D721Med (cell line): ENCODE measurements around the gene PSAT1.
"Not testable (repeated sequence)": the region's sequence is repeated elsewhere in the genome, so short reads cannot be mapped to it uniquely, and the experiment has no call there.

Experiments used
- DNase-seq: peaks from one replicate; pipeline ENCODE4 v3.0.0; 2011; ENCODE audit warnings: low spot score; ENCODE audit not compliant: insufficient read length
- FAIRE-seq: peaks from 2 replicates; lab custom pipeline; 2011; peaks lifted over from hg19 to GRCh38; lab: Jason Lieb, UNC
- CTCF ChIP-seq: IDR thresholded peaks from 2 replicates; pipeline ENCODE4 v1.5.1; 2012; ENCODE audit warnings: mild to moderate bottlenecking, control low read depth; ENCODE audit not compliant: insufficient read depth; ENCODE audit errors: missing control alignments

PSAT1 gene

GRCh38 chr9:78267889-78268288 is 29.0 kb upstream of the PSAT1 start:
- FAIRE-seq (no peak), DNase-seq (no peak)
- TF ChIP-seq CTCF, result no peak

DNA sequence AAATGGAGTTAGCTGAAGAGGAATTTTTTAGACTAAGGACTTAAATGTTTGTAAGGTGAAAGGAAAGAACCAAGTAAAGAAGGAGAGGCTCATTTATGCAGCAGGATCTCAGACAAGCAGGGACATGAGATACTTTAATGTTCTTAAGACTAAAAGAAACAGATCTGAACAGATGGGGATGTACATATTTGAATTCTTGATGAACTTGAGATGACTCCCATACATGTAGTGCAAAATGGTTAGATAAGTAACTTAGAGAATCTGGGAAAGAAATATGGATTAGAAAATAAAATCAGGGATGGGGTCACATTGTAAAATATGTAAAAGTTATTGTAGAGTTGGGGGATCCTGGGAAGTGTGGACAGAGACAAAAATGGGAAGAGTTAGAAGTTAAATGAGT is 27.1 kb upstream of the PSAT1 start:
- DNase-seq (no peak), FAIRE-seq (no peak)
- TF ChIP-seq CTCF, result no peak

DNA sequence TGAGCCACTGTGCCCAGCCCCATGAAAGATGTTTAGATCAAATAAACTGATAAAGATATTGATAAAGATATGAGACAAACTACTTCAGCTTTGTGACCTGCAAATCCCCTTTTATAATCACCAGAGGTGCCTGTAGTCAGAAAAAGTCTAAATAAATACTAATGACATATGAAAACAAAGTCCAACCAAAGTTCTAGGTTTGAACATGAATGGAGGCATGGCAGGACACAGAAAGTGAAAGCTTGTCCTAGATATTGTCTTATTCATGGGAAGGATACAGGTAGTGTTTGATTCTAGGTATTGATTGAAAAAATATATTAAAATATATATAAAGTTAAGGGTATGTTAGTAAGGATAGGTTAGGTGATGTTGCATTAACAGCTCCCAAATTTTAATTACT is 24.6 kb upstream of the PSAT1 start:
- no peak for FAIRE-seq
- TF ChIP-seq CTCF, result no peak

DNA sequence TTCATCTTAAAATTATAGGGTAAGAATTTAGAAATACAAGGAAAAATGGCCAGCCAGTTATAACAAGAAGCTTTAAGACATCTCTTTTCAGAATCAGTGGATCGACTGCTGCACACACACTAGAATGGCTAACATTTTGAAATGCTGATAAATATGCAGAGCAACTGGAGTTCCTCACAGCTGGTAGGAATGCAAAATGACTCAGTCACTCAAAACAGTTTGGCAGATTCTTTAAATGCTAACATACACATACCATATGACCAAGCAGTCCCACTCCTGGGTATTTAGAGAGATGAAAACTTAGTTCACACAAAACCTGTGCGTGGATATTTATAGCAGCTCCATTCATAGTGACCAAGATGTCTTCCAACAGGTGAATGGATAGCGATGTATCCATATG is 23.2 kb upstream of the PSAT1 start:
- FAIRE-seq, result no peak
- DNase-seq, result no peak
- TF ChIP-seq CTCF, result no peak

More for the DNA sequence above, 24.6 kb upstream of the PSAT1 start:
- no peak for DNase-seq

DNA sequence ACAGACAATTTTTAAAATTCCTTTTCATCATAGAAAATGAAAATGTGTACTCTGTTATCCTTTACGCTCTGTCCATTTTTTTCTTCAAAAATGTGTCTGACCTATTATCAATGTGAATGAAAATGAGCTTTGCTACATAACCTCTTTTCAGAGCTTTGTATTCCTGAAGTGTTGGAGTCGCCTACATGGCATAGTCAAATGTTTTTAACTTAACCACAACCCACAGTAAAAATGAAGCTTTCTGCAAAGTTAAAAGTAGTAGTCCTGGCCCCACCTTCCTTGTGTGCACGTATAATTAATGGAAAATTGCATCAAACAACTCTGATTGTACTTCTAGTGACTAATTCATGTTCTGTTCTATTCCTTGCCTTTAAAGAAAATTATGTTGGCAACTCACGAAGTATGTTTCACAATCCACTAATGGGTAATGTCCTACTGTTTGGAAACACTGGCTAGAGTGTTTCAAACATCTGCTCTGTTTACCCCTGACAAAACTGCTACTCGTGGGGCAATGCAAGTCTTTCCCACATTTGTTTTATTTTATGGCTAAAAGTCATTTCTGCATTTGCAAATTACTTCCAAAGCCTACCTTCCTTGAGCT is 18.6 kb upstream of the PSAT1 start:
- FAIRE-seq (no peak), DNase-seq (no peak)
- no peak for TF ChIP-seq CTCF

GRCh38 chr9:78278801-78279200 is 18.1 kb upstream of the PSAT1 start:
- DNase-seq (no peak), FAIRE-seq (no peak)
- no peak for TF ChIP-seq CTCF

- DNase-seq, result no peak
- no peak for FAIRE-seq
- TF ChIP-seq CTCF, result no peak
Measured at GRCh38 chr9:78280982-78281668, 15.8 kb upstream of the PSAT1 start.

DNA sequence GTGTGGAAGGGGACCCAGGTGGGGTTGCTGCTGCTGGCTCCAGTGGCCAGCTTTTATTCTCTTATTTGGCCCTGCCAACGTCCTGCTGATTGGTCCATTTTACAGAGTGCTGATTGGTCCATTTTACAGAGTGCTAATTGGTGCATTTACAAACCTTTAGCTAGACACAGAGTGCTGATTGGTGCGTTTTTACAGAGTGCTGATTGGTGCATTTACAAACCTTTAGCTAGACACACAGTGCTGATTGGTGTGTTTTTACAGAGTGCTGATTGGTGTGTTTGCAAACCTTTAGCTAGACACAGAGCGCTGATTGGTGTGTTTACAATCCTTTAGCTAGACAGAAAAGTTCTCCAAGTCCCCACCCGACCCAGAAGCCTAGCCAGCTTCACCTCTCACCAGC is 12.7 kb upstream of the PSAT1 start:
- not testable (repeated sequence) for DNase-seq, FAIRE-seq
